ENCODE results near the gene METTL1. TPM values are rescaled to one million over a fixed set of nuclear protein-coding genes. Genes with fewer than 3 reads are reported as not detected.

Gene METTL1
- total RNA-seq, 1 donor from 2014 or later, result 5.8 TPM

DNA sequence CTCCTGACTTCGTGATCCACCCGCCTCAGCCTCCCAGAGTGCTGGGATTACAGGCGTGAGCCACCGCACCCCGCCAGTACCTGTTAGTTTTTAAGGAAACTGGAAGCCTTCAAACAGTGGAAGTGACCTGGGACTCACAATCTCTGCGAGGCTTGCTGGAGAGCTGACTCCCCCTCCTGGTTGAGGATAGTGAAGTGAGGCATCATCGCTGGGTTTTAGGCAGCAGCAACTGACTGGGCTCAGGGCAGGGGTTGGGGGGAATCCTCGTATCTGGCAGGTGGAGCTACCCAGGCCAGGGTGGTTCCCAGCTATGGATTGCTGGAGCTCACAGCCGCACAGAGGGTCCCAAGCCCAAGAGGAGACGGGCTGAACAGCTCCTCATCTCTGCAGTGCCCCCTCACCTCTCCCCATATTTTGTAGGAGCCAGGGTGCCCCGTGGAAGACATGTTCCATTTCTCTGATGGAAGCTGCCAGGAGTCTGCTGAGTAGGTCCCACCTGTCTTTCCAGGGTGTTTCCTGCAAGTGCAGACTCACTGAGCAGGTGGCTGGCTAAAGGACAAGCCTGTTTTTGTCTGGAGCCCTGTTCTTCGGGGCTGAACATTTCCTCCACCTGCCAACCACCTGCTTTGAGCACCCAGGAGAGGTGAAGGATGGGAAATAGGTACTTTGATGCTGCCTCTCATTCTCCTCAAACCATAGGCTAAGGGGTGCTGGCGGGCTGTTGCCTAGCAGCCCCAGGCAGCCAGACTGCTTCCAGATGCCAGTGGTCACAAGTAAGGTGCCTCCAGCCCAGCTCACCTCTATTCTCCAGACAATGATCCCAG, 43.5 kb upstream of the METTL1 start:
- FAIRE-seq (no peak), DNase-seq (ENCODE audit: low read depth) (peak; percentile 12)
- Histone ChIP-seq H3K4me3 (ENCODE audit: low read depth, low read length) (no peak overlapping the region), H3K27me3 (ENCODE audit: control insufficient read depth, insufficient read depth, low read length) (no peaks in the 10 kb centered on the region), H3K36me3 (ENCODE audit: control insufficient read depth, insufficient read depth, low read length) (peaks cover under 1% of the 10 kb centered on the region)
- TF ChIP-seq, protein P1, sequence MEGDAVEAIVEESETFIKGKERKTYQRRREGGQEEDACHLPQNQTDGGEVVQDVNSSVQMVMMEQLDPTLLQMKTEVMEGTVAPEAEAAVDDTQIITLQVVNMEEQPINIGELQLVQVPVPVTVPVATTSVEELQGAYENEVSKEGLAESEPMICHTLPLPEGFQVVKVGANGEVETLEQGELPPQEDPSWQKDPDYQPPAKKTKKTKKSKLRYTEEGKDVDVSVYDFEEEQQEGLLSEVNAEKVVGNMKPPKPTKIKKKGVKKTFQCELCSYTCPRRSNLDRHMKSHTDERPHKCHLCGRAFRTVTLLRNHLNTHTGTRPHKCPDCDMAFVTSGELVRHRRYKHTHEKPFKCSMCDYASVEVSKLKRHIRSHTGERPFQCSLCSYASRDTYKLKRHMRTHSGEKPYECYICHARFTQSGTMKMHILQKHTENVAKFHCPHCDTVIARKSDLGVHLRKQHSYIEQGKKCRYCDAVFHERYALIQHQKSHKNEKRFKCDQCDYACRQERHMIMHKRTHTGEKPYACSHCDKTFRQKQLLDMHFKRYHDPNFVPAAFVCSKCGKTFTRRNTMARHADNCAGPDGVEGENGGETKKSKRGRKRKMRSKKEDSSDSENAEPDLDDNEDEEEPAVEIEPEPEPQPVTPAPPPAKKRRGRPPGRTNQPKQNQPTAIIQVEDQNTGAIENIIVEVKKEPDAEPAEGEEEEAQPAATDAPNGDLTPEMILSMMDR (IDR thresholded peaks at IDR 0.05; ENCODE audit: insufficient read depth, low read length, severe bottlenecking), result no peak

DNA sequence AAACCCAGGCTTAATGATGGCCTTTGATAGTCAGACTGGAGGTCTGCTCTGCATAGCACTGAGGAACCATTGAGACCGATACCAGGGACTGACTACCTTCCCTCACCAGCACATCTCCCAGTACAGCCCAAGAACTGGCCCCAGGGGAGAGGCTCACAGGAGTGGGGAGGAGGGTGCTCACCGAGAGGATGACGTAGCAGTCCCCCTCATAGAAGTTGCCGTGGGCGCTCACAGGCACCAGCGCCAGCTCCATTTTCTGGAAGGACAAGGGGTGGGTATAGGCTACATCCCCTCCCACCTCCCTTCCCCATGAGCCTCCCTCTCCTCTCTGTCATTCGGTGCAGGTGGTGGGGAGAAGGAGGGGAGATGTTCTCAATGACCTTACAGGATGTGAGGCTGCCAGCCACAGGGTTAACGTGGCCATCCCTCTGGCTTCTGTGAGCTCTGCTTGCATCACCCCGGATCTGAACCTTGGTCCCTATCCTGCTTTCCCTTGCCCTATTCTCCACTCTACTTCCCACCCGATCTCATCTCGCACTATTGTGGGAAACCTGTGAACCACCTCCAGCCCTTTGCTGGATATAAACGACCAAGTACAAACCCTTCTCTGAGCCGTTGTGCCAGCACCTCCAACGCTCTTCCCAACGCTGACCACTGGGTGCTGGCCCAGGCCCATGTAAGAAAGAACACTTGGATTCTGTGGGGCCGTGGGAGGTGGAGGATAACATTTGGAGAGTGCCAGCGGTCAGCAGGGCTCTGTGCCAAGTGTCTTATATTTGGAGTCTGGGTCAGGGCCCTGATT, 42.3 kb upstream of the METTL1 start:
- DNase-seq (ENCODE audit: low read depth), result no peak
- no peaks in the 10 kb centered on the region for H3K27me3 ChIP-seq (ENCODE audit: control insufficient read depth, insufficient read depth, low read length)
- no peak for FAIRE-seq
- TF ChIP-seq, protein P1 (IDR thresholded peaks at IDR 0.05; ENCODE audit: insufficient read depth, low read length, severe bottlenecking), result no peak
- H3K36me3 ChIP-seq (ENCODE audit: control insufficient read depth, insufficient read depth, low read length), result no peaks in the 10 kb centered on the region
- H3K4me3 ChIP-seq (ENCODE audit: low read depth, low read length), result no peak overlapping the region

DNA sequence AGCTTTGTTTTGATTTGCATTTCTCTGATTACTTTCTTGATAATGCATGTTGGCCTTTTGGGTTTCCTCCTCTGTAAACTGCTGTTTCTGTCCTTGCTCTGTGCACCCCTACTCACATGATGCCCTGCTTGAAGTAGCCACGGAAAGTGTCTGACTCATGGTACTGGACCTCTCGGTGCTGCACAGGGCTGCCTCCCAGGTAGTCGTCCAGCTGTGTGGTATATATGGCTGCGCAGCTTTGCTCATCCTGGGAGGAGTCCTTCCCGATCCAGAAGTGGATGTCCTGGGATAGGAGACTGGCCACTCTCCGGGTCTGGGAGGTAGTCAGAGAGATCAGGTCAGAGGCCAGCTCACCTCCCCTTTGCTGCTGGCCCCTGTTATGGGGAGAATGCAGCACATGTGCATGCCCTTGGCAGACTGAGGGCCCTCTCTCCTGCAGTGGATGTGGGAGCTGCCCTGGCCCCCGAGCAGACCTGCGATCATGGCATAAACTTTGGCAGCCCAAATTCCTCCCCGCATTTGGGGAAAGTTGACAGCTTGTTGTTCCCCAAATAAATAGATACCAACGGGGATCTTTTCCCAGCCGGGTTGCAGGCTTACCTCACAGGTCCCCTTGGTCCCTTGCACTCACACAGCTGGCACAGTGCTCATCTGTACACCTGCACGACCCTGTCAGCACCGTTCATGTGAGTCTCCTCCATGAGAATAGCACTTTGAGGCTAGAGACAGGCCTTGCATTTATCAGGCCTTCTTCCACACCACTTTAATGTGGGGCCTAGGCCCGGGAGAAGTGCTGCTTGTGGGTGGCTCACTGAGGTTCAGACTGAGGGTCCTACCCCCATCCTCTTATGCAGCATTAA, 41.4 kb upstream of the METTL1 start:
- TF ChIP-seq, protein P1 (IDR thresholded peaks at IDR 0.05; ENCODE audit: insufficient read depth, low read length, severe bottlenecking), result no peak
- FAIRE-seq (no peak), DNase-seq (ENCODE audit: low read depth) (no peak)
- H3K36me3 ChIP-seq (ENCODE audit: control insufficient read depth, insufficient read depth, low read length), result no peaks in the 10 kb centered on the region
- H3K27me3 ChIP-seq (ENCODE audit: control insufficient read depth, insufficient read depth, low read length), result no peaks in the 10 kb centered on the region
- H3K4me3 ChIP-seq (ENCODE audit: low read depth, low read length), result no peak overlapping the region

DNA sequence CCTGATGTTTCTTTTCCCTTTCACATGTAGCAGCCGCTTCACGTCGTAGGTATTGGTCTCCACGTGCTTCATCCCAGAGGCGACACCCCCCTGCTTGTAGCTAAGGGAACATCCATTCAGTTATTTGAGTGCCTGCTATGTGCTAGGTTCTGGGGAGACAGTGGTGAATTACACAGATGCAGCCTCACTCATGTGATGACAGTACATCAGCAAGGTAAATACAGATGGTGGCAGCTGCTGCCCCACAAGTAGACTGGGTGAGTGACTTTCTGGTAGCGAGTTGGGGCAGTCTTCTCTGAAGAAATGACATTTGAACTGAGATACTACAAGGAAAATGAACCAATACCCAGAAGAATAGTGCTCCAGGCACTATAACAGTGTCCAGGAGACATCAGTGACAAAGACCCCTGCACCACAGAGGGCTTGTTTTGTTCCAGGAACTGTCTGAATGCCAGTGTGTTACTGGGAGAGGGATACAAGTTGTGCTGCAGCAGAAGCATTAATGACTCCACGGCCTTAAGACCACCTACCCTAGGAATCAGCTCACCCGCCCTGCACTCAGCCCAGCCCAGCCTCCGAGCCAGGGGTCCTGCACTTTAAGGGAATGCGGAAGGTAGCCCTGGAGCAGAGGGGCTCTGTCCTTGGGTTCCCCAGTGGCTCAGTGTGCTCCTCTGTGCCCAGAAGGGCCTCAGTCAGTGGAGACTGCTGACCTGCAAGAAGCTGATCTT, 39.3 kb upstream of the METTL1 start:
- H3K27me3 ChIP-seq (ENCODE audit: control insufficient read depth, insufficient read depth, low read length), result no peaks in the 10 kb centered on the region
- no peak overlapping the region for H3K4me3 ChIP-seq (ENCODE audit: low read depth, low read length)
- TF ChIP-seq, protein P1 (IDR thresholded peaks at IDR 0.05; ENCODE audit: insufficient read depth, low read length, severe bottlenecking), result no peak
- DNase-seq (ENCODE audit: low read depth) (no peak), FAIRE-seq (no peak)
- no peaks in the 10 kb centered on the region for H3K36me3 ChIP-seq (ENCODE audit: control insufficient read depth, insufficient read depth, low read length)

DNA sequence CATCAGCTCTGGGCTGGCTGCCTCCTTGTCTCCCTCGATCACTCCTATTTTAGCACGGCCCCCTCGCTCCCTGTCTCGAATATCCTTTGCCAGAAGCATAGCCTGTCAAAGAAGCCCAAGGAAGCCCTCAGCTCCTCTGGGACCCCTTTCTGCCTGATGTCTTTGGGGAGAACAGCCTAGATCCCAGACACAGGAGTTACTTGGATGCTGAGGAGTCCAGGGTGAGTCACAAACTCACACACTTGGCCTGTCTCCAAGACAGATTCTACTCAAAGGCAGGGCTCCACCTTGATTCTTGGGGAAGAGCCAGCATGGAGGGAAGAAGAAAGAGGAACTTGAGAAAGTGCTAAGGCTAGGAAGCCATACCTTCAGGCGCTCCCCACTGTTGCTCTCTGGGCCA, 38.5 kb upstream of the METTL1 start:
- Histone ChIP-seq H3K36me3 (ENCODE audit: control insufficient read depth, insufficient read depth, low read length) (no peaks in the 10 kb centered on the region), H3K27me3 (ENCODE audit: control insufficient read depth, insufficient read depth, low read length) (no peaks in the 10 kb centered on the region), H3K4me3 (ENCODE audit: low read depth, low read length) (no peak overlapping the region)
- peak; percentile 50 for FAIRE-seq
- peak; percentile 87 for DNase-seq (ENCODE audit: low read depth)
- TF ChIP-seq, protein P1 (IDR thresholded peaks at IDR 0.05; ENCODE audit: insufficient read depth, low read length, severe bottlenecking), result no peak

Data from bronchial epithelial cell (primary cell).